Breast epithelium (tissue), 4 donors: ENCODE data around the gene SMAD1. TPM values are rescaled to one million over a fixed set of nuclear protein-coding genes. Genes with fewer than 3 reads are reported as not detected.
A peak's percentile ranks its signal among the peaks of the same experiment; 100 is the strongest.
"Not testable (repeated sequence)": the region's sequence is repeated elsewhere in the genome, so short reads cannot be mapped to it uniquely, and the experiment has no call there.

Experiments used
- DNase-seq, 2 donors: peaks; one replicate each; pipeline ENCODE4 v3.0.0-alpha.2; 2019; ENCODE audit warnings: low spot score in 2 of 2
- H3K27ac ChIP-seq, 2 donors: fragments of 200-600 bp; sonication (generic) in 1 of 2; one replicate each; pipeline ENCODE4 v1.5.1; 2016 to 2019; ENCODE audit warnings: mild to moderate bottlenecking in 1 of 2
- H3K27me3 ChIP-seq, 2 donors: fragments of 200-600 bp; sonication (generic) in 1 of 2; one replicate each; pipeline versions ENCODE4 v1.5.1 to v1.6.0; 2017 to 2019; ENCODE audit warnings: control low read depth in 1 of 2, mild to moderate bottlenecking in 1 of 2
- H3K36me3 ChIP-seq: fragments of 200-600 bp; one replicate; pipeline ENCODE4 v1.5.1; 2019
- H3K4me1 ChIP-seq, 2 donors: fragments of 200-600 bp; sonication (generic); one replicate each; pipeline ENCODE4 v1.5.1; 2016 to 2019; ENCODE audit warnings: control low read depth in 1 of 2
- H3K4me3 ChIP-seq, 3 donors: fragments of 200-600 bp; sonication (generic); 1 replicate in 2 of 3; 2 replicates in 1 of 3; pipeline ENCODE4 v1.5.1; 2016 to 2019; ENCODE audit warnings: mild to moderate bottlenecking in 3 of 3, moderate library complexity in 2 of 3
- H3K9me3 ChIP-seq, 2 donors: fragments of 200-600 bp; sonication (generic) in 1 of 2; one replicate each; pipeline ENCODE4 v1.5.1; 2016 to 2019; ENCODE audit warnings: control low read depth in 1 of 2
- CTCF ChIP-seq, 3 donors: fragments of 450-650 bp; IDR thresholded peaks; one replicate each; pipeline ENCODE4 v1.5.1; 2016 to 2017; ENCODE audit warnings: antibody characterized with exemption in 3 of 3, mild to moderate bottlenecking in 3 of 3, moderate library complexity in 3 of 3
- POLR2A ChIP-seq: fragments of 450-650 bp; IDR thresholded peaks from one replicate; pipeline ENCODE4 v1.6.1; 2016; ENCODE audit warnings: antibody characterized with exemption, mild to moderate bottlenecking, moderate library complexity
- POLR2AphosphoS5 ChIP-seq, 3 donors: sonication (generic); formaldehyde crosslinking; IDR thresholded peaks; one replicate each; pipeline ENCODE4 v1.6.1; 2017; ENCODE audit warnings: antibody characterized with exemption in 3 of 3
- intact Hi-C: fragments of 100-400 bp; cut with DNase I; formaldehyde crosslinking; loops from one replicate; pipeline ENCODE4 v1.15.1; 2023; ENCODE audit warnings: low total_unique reads
- total RNA-seq, 3 donors: library from RNA; depleted of rRNA; stranded (reverse); fragments of >200 nt; gene quantifications; one replicate each; pipeline ENCODE4 v1.1.0, GENCODE V29; 2016

The SMAD1 gene
- total RNA-seq, 3 donors from 2014 or later = 19.5 to 62.8 (median 43.6) TPM

- Histone ChIP-seq H3K4me3 (no peak overlapping the region), H3K9me3 (no peaks in the 10 kb centered on the region), H3K27ac (no peak overlapping the region), H3K27me3 (no peaks in the 10 kb centered on the region), H3K4me1 (no peaks in the 10 kb centered on the region), H3K36me3 (no peaks in the 10 kb centered on the region)
- intact Hi-C loops = no loop called here
- no peak for DNase-seq
- TF ChIP-seq POLR2A (no peak), POLR2AphosphoS5 (IDR thresholded peaks at IDR 0.05) (no peak), CTCF (IDR thresholded peaks at IDR 0.05) (no peak)
These were observed 49.0 kb downstream of the SMAD1 start for GRCh38 chr4:145530662-145531061.

- DNase-seq = no peak
- Histone ChIP-seq H3K4me1 (no peaks in the 10 kb centered on the region), H3K27ac (no peak overlapping the region), H3K27me3 (no peaks in the 10 kb centered on the region), H3K9me3 (no peaks in the 10 kb centered on the region), H3K36me3 (no peaks in the 10 kb centered on the region), H3K4me3 (no peak overlapping the region)
- intact Hi-C loops = no loop called here
- TF ChIP-seq POLR2A = no peak
- TF ChIP-seq POLR2AphosphoS5 (IDR thresholded peaks at IDR 0.05) = no peak
- TF ChIP-seq CTCF (IDR thresholded peaks at IDR 0.05) = no peak
These were observed 49.6 kb downstream of the SMAD1 start for GRCh38 chr4:145531223-145531622.

- no peaks in the 10 kb centered on the region for H3K9me3 ChIP-seq
- intact Hi-C loops = no loop called here
- H3K27me3 ChIP-seq = no peaks in the 10 kb centered on the region
- DNase-seq = no peak
- H3K27ac ChIP-seq = no peak overlapping the region
- no peaks in the 10 kb centered on the region for H3K4me1 ChIP-seq
- H3K36me3 ChIP-seq = no peaks in the 10 kb centered on the region
- no peak for TF ChIP-seq POLR2AphosphoS5 (IDR thresholded peaks at IDR 0.05)
- no peak for TF ChIP-seq POLR2A
- TF ChIP-seq CTCF (IDR thresholded peaks at IDR 0.05) = no peak
- H3K4me3 ChIP-seq = no peak overlapping the region
These were observed 50.2 kb downstream of the SMAD1 start for GRCh38 chr4:145531859-145532258.

GRCh38 chr4:145533001-145533400 is 51.3 kb downstream of the SMAD1 start:
- Histone ChIP-seq H3K4me3 (no peak overlapping the region), H3K27me3 (no peaks in the 10 kb centered on the region), H3K4me1 (no peaks in the 10 kb centered on the region), H3K27ac (peak overlapping the region in 1 of 2 donors; percentile 29), H3K36me3 (no peaks in the 10 kb centered on the region), H3K9me3 (no peaks in the 10 kb centered on the region)
- TF ChIP-seq POLR2AphosphoS5 (IDR thresholded peaks at IDR 0.05) (no peak), CTCF (IDR thresholded peaks at IDR 0.05) (no peak), POLR2A (no peak)
- no peak for DNase-seq
- intact Hi-C loops = no loop called here

- H3K4me3 ChIP-seq, H3K27me3 ChIP-seq, intact Hi-C loops, H3K4me1 ChIP-seq, H3K9me3 ChIP-seq, H3K36me3 ChIP-seq, DNase-seq: not testable (repeated sequence)
- peak overlapping the region in 1 of 2 donors; percentile 29 for H3K27ac ChIP-seq
These were observed 51.8 kb downstream of the SMAD1 start for GRCh38 chr4:145533415-145533814.

GRCh38 chr4:145533961-145534360 is 52.3 kb downstream of the SMAD1 start:
- no peaks in the 10 kb centered on the region for H3K27me3 ChIP-seq
- no peaks in the 10 kb centered on the region for H3K4me1 ChIP-seq
- H3K9me3 ChIP-seq = no peaks in the 10 kb centered on the region
- H3K4me3 ChIP-seq = no peak overlapping the region
- no peak for DNase-seq
- intact Hi-C loops = no loop called here
- no peak for TF ChIP-seq POLR2A
- TF ChIP-seq CTCF (IDR thresholded peaks at IDR 0.05) = no peak
- TF ChIP-seq POLR2AphosphoS5 (IDR thresholded peaks at IDR 0.05) = no peak
- H3K27ac ChIP-seq = no peak overlapping the region
- H3K36me3 ChIP-seq = no peaks in the 10 kb centered on the region
